ENCODE data around the gene SPINK1.

Gene SPINK1

DNA sequence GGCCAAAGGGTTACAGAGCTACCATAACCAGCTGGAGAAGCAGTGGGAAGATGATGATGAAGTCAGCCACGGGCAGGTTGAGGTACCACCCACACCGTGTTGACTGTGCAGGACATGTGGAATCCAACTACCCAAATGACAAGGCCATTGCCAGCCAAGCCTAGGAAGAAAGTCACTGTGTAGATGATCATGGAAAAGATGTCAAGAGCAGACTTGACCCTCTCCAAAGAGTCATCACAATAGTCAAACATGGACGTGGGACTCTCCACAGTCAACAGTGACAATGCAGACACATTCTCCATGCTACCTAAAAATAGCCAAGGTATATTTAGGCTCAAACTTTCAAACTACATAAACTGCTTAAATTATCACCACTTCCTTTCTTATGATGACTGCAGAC, 20.9 kb upstream of the SPINK1 start:
- TF ChIP-seq, protein P1, sequence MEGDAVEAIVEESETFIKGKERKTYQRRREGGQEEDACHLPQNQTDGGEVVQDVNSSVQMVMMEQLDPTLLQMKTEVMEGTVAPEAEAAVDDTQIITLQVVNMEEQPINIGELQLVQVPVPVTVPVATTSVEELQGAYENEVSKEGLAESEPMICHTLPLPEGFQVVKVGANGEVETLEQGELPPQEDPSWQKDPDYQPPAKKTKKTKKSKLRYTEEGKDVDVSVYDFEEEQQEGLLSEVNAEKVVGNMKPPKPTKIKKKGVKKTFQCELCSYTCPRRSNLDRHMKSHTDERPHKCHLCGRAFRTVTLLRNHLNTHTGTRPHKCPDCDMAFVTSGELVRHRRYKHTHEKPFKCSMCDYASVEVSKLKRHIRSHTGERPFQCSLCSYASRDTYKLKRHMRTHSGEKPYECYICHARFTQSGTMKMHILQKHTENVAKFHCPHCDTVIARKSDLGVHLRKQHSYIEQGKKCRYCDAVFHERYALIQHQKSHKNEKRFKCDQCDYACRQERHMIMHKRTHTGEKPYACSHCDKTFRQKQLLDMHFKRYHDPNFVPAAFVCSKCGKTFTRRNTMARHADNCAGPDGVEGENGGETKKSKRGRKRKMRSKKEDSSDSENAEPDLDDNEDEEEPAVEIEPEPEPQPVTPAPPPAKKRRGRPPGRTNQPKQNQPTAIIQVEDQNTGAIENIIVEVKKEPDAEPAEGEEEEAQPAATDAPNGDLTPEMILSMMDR (IDR thresholded peaks at IDR 0.05; ENCODE audit: insufficient read depth, low read depth, low read length, missing control alignments), result no peak
- DNase-seq (ENCODE audit: low read depth), result no peak
- H3K4me3 ChIP-seq (ENCODE audit: low read depth, low read length), result no peak overlapping the region

DNA sequence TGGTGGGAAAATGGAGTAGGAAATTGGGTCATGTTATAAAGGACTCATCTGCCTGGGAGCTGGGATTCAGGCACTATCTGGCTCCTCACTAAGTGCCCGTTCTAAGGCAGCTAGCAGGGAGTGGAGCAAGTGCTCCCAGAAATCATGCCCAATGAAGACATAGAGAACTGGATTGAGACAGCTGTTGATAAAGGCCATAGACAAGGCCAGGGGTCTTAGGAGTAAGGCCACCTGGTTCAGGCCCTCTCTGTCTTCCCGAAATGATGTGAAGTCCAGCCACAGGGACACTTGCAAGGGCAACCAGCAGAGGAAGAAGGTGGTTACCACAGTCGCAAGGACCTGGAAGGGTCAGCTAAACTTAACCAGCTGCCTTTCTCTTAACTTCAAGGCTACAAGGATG, 20.1 kb upstream of the SPINK1 start:
- no peak for DNase-seq (ENCODE audit: low read depth)
- TF ChIP-seq, protein P1 (IDR thresholded peaks at IDR 0.05; ENCODE audit: insufficient read depth, low read depth, low read length, missing control alignments), result no peak
- no peak overlapping the region for H3K4me3 ChIP-seq (ENCODE audit: low read depth, low read length)

DNA sequence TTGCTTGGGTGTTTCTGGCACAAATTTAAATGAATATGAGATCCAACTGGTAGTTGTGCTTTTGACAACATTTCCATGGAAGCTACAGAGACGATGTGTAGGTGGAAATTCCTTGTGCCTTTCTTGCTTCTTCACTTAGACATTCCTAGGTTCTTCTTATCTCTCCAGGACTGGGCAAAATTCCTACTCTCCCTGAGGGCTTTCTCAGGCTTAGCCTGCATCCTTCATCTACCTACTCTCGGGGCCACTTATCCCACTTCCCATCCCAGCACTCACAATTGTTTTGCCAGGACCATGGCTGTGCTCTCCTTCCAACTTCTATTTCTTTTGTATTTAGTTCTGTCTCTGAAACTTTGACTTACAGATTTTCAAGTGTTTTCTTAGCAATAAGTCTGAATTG, 17.8 kb upstream of the SPINK1 start:
- TF ChIP-seq, protein P1 (IDR thresholded peaks at IDR 0.05; ENCODE audit: insufficient read depth, low read depth, low read length, missing control alignments), result no peak
- no peak for DNase-seq (ENCODE audit: low read depth)
- H3K4me3 ChIP-seq (ENCODE audit: low read depth, low read length), result no peak overlapping the region

DNA sequence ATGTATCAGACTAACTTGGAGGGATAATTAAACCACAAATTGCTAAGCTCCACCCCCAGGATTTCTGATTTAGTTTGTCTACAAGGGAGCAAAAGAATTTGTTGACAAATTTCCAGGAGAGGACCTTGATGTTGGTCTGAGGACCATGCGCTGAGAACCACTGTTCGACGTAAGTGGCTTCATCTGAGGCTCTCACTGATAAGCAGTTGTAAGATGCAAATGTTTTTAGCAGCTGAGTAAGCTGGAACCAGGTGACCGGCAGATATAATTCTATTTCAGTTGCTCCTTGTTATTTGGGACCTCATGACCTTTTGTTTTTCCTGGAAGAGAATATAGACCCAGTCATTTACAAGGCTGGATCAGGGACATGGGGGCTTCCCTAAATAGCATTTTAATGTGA, 14.1 kb upstream of the SPINK1 start:
- H3K4me3 ChIP-seq (ENCODE audit: low read depth, low read length), result no peak overlapping the region
- TF ChIP-seq, protein P1 (IDR thresholded peaks at IDR 0.05; ENCODE audit: insufficient read depth, low read depth, low read length, missing control alignments), result no peak
- DNase-seq (ENCODE audit: low read depth), result no peak

DNA sequence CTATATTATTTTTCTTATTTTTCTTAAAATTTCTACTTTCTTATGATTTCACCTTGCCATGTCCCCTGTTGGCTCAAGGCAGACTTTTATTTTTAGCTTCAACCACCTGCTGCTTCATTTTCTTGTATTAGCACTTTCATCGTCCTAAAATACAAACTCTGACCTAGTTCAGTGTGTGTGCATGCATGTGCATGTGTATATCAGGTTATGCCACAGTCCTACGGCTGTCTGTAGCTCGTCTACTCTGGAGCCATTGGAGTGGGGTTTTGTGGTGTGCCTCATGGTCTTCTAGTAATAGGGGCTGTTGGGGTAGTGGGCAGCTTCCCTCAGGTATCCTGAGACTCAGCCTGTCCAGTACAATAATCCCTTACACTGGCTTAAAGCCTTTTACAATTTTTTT, 13.4 kb upstream of the SPINK1 start:
- H3K4me3 ChIP-seq (ENCODE audit: low read depth, low read length), result no peak overlapping the region
- DNase-seq (ENCODE audit: low read depth), result no peak
- TF ChIP-seq, protein P1 (IDR thresholded peaks at IDR 0.05; ENCODE audit: insufficient read depth, low read depth, low read length, missing control alignments), result no peak

DNA sequence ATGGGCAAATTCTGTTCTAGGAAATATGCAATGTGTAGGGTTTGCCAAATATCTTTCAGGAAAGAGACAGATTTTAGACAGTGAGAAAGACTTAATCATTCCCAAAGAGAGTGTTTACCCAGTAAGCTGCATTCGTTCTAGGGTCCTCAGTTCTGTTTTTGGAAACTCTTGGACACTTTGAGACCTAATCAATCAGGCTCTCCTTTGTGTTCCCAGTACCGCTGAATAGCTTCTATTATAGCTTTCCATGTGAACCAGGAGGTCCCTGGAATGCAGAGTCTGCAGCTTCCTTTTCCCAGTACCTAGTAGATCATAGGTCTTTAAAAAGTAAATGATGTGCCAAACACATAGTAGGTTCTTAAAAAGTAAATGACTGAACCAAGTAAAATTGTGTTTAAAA, 11.4 kb upstream of the SPINK1 start:
- no peak overlapping the region for H3K4me3 ChIP-seq (ENCODE audit: low read depth, low read length)
- TF ChIP-seq, protein P1 (IDR thresholded peaks at IDR 0.05; ENCODE audit: insufficient read depth, low read depth, low read length, missing control alignments), result no peak
- no peak for DNase-seq (ENCODE audit: low read depth)

DNA sequence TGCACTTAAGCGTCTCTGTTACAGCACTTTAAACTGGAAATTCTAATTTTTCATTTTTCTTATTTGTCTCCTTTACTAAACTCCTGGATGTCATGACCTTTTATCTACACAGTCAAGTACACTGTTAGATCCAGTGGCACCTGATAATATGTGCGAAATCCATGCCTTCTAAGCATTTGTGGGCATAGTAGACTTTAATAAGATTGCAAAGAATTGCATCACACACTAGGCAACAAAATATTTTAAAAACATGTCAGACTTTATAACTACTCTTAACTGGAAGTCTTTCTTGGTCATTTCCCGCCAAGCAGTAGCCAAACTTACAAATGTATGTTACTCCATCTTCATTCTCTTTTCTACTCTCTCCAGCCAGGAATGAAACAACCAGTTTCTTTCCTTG, 5.0 kb upstream of the SPINK1 start:
- H3K4me3 ChIP-seq (ENCODE audit: low read depth, low read length), result no peak overlapping the region
- DNase-seq (ENCODE audit: low read depth), result no peak
- TF ChIP-seq, protein P1 (IDR thresholded peaks at IDR 0.05; ENCODE audit: insufficient read depth, low read depth, low read length, missing control alignments), result no peak

All from GM12865 (cell line).